MM.1S (cell line): ENCODE measurements around the gene TCF7L2.

ENCODE experiments used
- DNase-seq: peaks from one replicate; pipeline ENCODE4 v3.0.0-alpha.2; 2015
- H2AFZ ChIP-seq: fragments of 300-600 bp; sonication (generic); 2 replicates; pipeline ENCODE4 v1.6.0; 2016; ENCODE audit warnings: antibody characterized with exemption, low read length
- H3F3A ChIP-seq: fragments of 300-600 bp; sonication (generic); 2 replicates; pipeline ENCODE4 v1.6.1; 2016; ENCODE audit warnings: mild to moderate bottlenecking, antibody characterized with exemption, low read length, moderate library complexity, mixed read lengths; ENCODE audit not compliant: insufficient read depth
- H3K27ac ChIP-seq: fragments of 300-600 bp; sonication (generic); 2 replicates; pipeline ENCODE4 v1.5.1; 2016; ENCODE audit warnings: mild to moderate bottlenecking, low read length
- H3K27me3 ChIP-seq: fragments of 300-600 bp; sonication (generic); replicated peaks from 2 replicates; pipeline ENCODE4 v1.6.0; 2016; ENCODE audit warnings: low read length; ENCODE audit not compliant: insufficient read depth
- H3K36me3 ChIP-seq: fragments of 300-600 bp; sonication (generic); replicated peaks from 2 replicates; pipeline ENCODE4 v1.6.1; 2016; ENCODE audit warnings: mild to moderate bottlenecking, low read length, mixed read lengths; ENCODE audit not compliant: insufficient read depth
- H3K4me1 ChIP-seq: fragments of 300-600 bp; sonication (generic); 2 replicates; pipeline ENCODE4 v1.6.1; 2016; ENCODE audit warnings: low read length, mixed read lengths
- H3K4me2 ChIP-seq: fragments of 300-600 bp; sonication (generic); 2 replicates; pipeline ENCODE4 v1.6.0; 2016; ENCODE audit warnings: low read depth, low read length
- H3K4me3 ChIP-seq: fragments of 300-600 bp; sonication (generic); 2 replicates; pipeline ENCODE4 v1.5.1; 2016; ENCODE audit warnings: low read length, mixed read lengths
- H3K79me2 ChIP-seq: fragments of 300-600 bp; sonication (generic); 2 replicates; pipeline ENCODE4 v1.6.1; 2016; ENCODE audit warnings: mixed run types, low read length, mixed read lengths
- H3K9ac ChIP-seq: fragments of 300-600 bp; sonication (generic); 2 replicates; pipeline ENCODE4 v1.6.1; 2016; ENCODE audit warnings: low read length, mixed read lengths
- H3K9me2 ChIP-seq: fragments of 300-600 bp; sonication (generic); replicated peaks from 2 replicates; pipeline ENCODE4 v1.6.1; 2016; ENCODE audit warnings: mild to moderate bottlenecking, low read length, mixed read lengths; ENCODE audit not compliant: insufficient read depth
- H3K9me3 ChIP-seq: fragments of 300-600 bp; sonication (generic); replicated peaks from 2 replicates; pipeline ENCODE4 v1.6.1; 2016; ENCODE audit warnings: mild to moderate bottlenecking, low read length, mixed read lengths; ENCODE audit not compliant: insufficient read depth
- H4K20me1 ChIP-seq: fragments of 300-600 bp; sonication (generic); 2 replicates; pipeline ENCODE4 v1.6.1; 2016; ENCODE audit warnings: mild to moderate bottlenecking, low read length, moderate library complexity, mixed read lengths; ENCODE audit not compliant: insufficient read depth
- CTCF ChIP-seq: fragments of 300-600 bp; sonication (generic); IDR thresholded peaks from 2 replicates; pipeline ENCODE4 v1.5.1; 2016; ENCODE audit warnings: antibody characterized with exemption, low read length, mixed read lengths
- EZH2 ChIP-seq: fragments of 300-600 bp; sonication (generic); optimal IDR thresholded peaks from 2 replicates; pipeline ENCODE3; 2017; ENCODE audit warnings: low read depth, mild to moderate bottlenecking, antibody characterized with exemption, low read length, mixed read lengths
- EZH2phosphoT487 ChIP-seq: fragments of 300-600 bp; sonication (generic); IDR thresholded peaks from 2 replicates; pipeline ENCODE4 v1.6.1; 2018; ENCODE audit warnings: antibody characterized with exemption, low read length

TCF7L2 gene

DNA sequence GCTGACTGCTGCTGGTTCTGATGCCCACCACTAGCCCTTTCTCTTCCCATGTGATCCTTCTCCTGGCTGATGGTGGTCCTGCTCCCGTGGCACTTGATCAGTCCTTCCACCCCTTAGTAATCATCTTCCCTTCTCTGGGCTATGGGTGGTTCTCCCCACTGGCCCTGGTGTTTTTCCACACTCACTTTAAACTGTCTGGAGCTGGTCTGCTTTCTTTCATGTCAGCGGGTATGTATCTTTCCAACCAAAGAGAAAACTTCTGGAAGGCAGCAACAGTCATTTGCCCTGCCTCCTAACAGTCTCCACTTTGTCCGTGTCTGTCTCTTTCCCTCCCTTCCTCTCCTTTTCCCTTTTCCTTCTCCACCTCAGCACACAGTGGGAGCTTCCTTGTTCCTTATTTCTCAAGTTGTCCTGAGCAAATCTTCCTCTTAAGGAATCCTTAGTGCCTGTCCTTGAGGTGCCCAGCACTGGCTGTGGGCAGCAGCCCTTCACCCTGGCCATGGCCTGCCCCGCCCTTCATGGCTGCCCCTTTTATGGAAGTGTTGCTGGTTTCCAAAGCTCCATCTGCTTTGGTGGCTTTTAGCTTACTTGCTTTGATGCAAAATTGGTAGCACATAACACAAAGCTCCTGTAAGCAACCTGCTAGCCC, 189.0 kb downstream of the TCF7L2 start:
- DNase-seq = no peak
- no peak overlapping the region for H3K4me2 ChIP-seq
- H3K9ac ChIP-seq = no peak overlapping the region
- no peaks in the 10 kb centered on the region for H3K36me3 ChIP-seq
- no peak overlapping the region for H3K27ac ChIP-seq
- TF ChIP-seq EZH2phosphoT487 (no peak), CTCF (no peak), EZH2 (no peak)
- no peak overlapping the region for H2AFZ ChIP-seq
- no peaks in the 10 kb centered on the region for H3K4me1 ChIP-seq
- H4K20me1 ChIP-seq = no peaks in the 10 kb centered on the region
- H3K27me3 ChIP-seq = no peaks in the 10 kb centered on the region; the same call in 1 of the 2 replicates
- H3F3A ChIP-seq = no peaks in the 10 kb centered on the region
- no peaks in the 10 kb centered on the region for H3K9me3 ChIP-seq
- H3K9me2 ChIP-seq = no peaks in the 10 kb centered on the region
- no peak overlapping the region for H3K4me3 ChIP-seq
- H3K79me2 ChIP-seq = no peaks in the 10 kb centered on the region

GRCh38 chr10:113139699-113140098, 189.7 kb downstream of the TCF7L2 start:
- Histone ChIP-seq H3K36me3 (no peaks in the 10 kb centered on the region), H3K9me2 (no peaks in the 10 kb centered on the region), H3K27me3 (no peaks in the 10 kb centered on the region; the same call in 1 of the 2 replicates), H3K79me2 (no peaks in the 10 kb centered on the region), H3K9me3 (no peaks in the 10 kb centered on the region), H3K4me3 (no peak overlapping the region), H4K20me1 (no peaks in the 10 kb centered on the region), H2AFZ (no peak overlapping the region), H3F3A (no peaks in the 10 kb centered on the region), H3K4me2 (no peak overlapping the region), H3K9ac (no peak overlapping the region), H3K4me1 (no peaks in the 10 kb centered on the region), H3K27ac (no peak overlapping the region)
- TF ChIP-seq CTCF (no peak), EZH2 (no peak), EZH2phosphoT487 (no peak)
- no peak for DNase-seq

DNA sequence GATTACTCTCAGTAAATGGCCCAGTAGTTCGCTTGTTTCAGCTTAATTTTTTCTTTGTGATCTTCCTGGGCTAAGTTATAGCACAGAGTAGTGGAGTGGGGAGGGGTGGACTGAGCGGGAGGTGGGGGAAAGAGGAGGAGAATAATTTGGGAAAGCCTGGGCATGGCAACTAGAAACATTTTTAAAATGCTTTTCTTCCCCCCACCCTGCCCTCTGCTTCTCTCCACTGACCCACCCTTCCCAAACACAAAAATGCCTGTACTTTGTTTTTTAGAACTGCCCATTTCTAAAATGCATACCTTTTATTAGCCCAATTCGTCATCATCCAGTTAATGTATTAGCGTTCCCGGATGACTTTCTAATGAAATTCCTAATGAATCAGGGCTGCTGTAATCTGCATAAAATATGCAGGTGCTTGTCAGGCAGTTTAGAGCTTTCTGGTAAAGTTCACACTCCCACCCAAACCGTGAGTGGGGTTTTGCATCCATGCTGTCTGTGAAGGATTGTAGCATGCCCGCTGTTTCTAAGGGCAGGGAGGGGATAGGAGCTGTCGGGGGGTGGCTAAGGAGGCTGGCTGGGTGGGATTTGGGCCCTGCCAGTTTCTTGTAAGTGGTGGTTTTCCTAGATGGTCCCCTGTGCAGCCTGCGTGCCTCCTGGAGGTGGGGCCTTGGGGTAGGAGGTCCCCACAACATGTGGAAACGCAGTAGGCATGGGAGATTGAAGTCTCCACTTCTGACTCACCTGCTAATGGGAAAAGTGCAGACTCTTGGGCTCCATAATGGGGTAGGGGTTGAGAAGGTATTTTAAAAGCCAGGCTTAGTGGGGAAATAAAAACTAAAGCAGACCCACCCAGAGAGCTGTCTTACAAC, 190.3 kb downstream of the TCF7L2 start:
- H3K9me2 ChIP-seq = no peaks in the 10 kb centered on the region
- H3F3A ChIP-seq = no peaks in the 10 kb centered on the region
- H3K9me3 ChIP-seq = no peaks in the 10 kb centered on the region
- H3K4me1 ChIP-seq = no peaks in the 10 kb centered on the region
- DNase-seq = no peak
- H3K4me2 ChIP-seq = no peak overlapping the region
- H2AFZ ChIP-seq = no peak overlapping the region
- H3K27me3 ChIP-seq = no peaks in the 10 kb centered on the region; the same call in 1 of the 2 replicates
- no peak overlapping the region for H3K9ac ChIP-seq
- H3K27ac ChIP-seq = no peak overlapping the region
- no peaks in the 10 kb centered on the region for H3K79me2 ChIP-seq
- no peak overlapping the region for H3K4me3 ChIP-seq
- no peaks in the 10 kb centered on the region for H3K36me3 ChIP-seq
- no peak for TF ChIP-seq EZH2
- no peak for TF ChIP-seq CTCF
- no peak for TF ChIP-seq EZH2phosphoT487
- H4K20me1 ChIP-seq = no peaks in the 10 kb centered on the region
